Caco-2 (cell line): ENCODE results near the gene BOLA2B. TPM values are rescaled to one million over a fixed set of nuclear protein-coding genes. Genes with fewer than 3 reads are reported as not detected.
"Not testable (repeated sequence)": the region's sequence is repeated elsewhere in the genome, so short reads cannot be mapped to it uniquely, and the experiment has no call there.

Experiments used
- BruUV-seq: library from RNA; stranded (reverse); fragments of 400-500 nt; replicated peaks from 2 replicates; lab custom pipeline; 2021; lab: Mats Ljungman, UMichigan
- CTCF ChIA-PET: fragments of 300-600 bp; sonication (Branson Sonifier 250); formaldehyde crosslinking; loops from one replicate; lab custom pipeline; 2022; ENCODE audit warnings: antibody characterized with exemption; lab: Charles Lee
- POLR2A ChIA-PET: fragments of 300-600 bp; sonication (Branson Sonifier 250); formaldehyde crosslinking; loops from one replicate; lab custom pipeline; 2022; ENCODE audit warnings: antibody characterized with exemption; lab: Charles Lee
- DNase-seq, 2 experiments: peaks; one replicate each; pipeline versions ENCODE4 v3.0.0 to v3.0.0-alpha.2; 2020 to 2022
- H3K27me3 ChIP-seq: replicated peaks from 2 replicates; pipeline ENCODE4 v1.6.0; 2011; ENCODE audit warnings: low read length; ENCODE audit not compliant: control insufficient read depth, insufficient read depth
- H3K36me3 ChIP-seq: 2 replicates; pipeline ENCODE4 v1.5.1; 2011; ENCODE audit warnings: low read length; ENCODE audit not compliant: control insufficient read depth, insufficient read depth
- H3K4me1 ChIP-seq: fragments of 250-450 bp; sonication (Bioruptor Pico); 2 replicates; pipeline ENCODE4 v1.5.1; 2020; ENCODE audit warnings: mild to moderate bottlenecking
- H3K4me3 ChIP-seq: 2 replicates; pipeline ENCODE4 v1.5.1; 2011; ENCODE audit warnings: low read depth, mild to moderate bottlenecking, control low read depth, low read length
- H3K9me3 ChIP-seq: fragments of 250-450 bp; sonication (Bioruptor Pico); 2 replicates; pipeline ENCODE4 v1.5.1; 2020; ENCODE audit warnings: mild to moderate bottlenecking, moderate library complexity
- H3K27ac Mint-ChIP-seq: one replicate; pipeline ENCODE4 v1.8.0; 2022; ENCODE audit warnings: mixed read lengths; ENCODE audit not compliant: unreplicated experiment
- H3K27me3 Mint-ChIP-seq: one replicate; pipeline ENCODE4 v1.8.0; 2022; ENCODE audit warnings: mixed read lengths; ENCODE audit not compliant: insufficient read depth, unreplicated experiment
- H3K36me3 Mint-ChIP-seq: one replicate; pipeline ENCODE4 v1.8.0; 2022; ENCODE audit warnings: mild to moderate bottlenecking, mixed read lengths; ENCODE audit not compliant: insufficient read depth, unreplicated experiment
- H3K4me1 Mint-ChIP-seq: one replicate; pipeline ENCODE4 v1.8.0; 2022; ENCODE audit warnings: low read depth, mixed read lengths; ENCODE audit not compliant: unreplicated experiment
- H3K4me3 Mint-ChIP-seq: one replicate; pipeline ENCODE4 v1.8.0; 2022; ENCODE audit warnings: mild to moderate bottlenecking, moderate library complexity, mixed read lengths; ENCODE audit not compliant: unreplicated experiment
- H3K9me3 Mint-ChIP-seq: one replicate; pipeline ENCODE4 v1.8.0; 2022; ENCODE audit warnings: mixed read lengths; ENCODE audit not compliant: unreplicated experiment
- CTCF ChIP-seq, 2 experiments: fragments of 200-600 bp in 1 of 2; IDR thresholded peaks; 1 replicate in 1 of 2; 2 replicates in 1 of 2; pipeline versions ENCODE4 v1.5.1 to v1.8.0; 2011 to 2022; ENCODE audit warnings: antibody characterized with exemption in 1 of 2, control low read depth in 1 of 2, inconsistent platforms in 1 of 2, low read depth in 1 of 2, low read length in 1 of 2, mild to moderate bottlenecking in 1 of 2, moderate library complexity in 1 of 2; ENCODE audit not compliant: insufficient read depth in 1 of 2, severe bottlenecking in 1 of 2, unreplicated experiment in 1 of 2
- intact Hi-C: fragments of 100-400 bp; cut with micrococcal nuclease; formaldehyde crosslinking; loops from one replicate; pipeline ENCODE4 v1.10.0; 2022; ENCODE audit not compliant: unreplicated experiment
- total RNA-seq: library from RNA; stranded (reverse); gene quantifications from 2 replicates; pipeline ENCODE4 v1.2.3, GENCODE V29; 2022

The BOLA2B gene
- total RNA-seq, 1 experiment from 2014 or later = 96.5 TPM

- H3K36me3 Mint-ChIP-seq, H3K27me3 Mint-ChIP-seq, H3K27me3 ChIP-seq, H3K4me1 ChIP-seq, H3K4me3 ChIP-seq, H3K27ac Mint-ChIP-seq, H3K4me1 Mint-ChIP-seq, DNase-seq, CTCF ChIA-PET, H3K4me3 Mint-ChIP-seq, POLR2A ChIA-PET, H3K9me3 Mint-ChIP-seq, H3K9me3 ChIP-seq, H3K36me3 ChIP-seq, BruUV-seq, intact Hi-C loops: not testable (repeated sequence)
These were observed 2.3 kb downstream of the BOLA2B start for GRCh38 chr16:30191158-30191557.

- Histone ChIP-seq H3K36me3 (no peaks in the 10 kb centered on the region), H3K4me1 (no peaks in the 10 kb centered on the region), H3K9me3 (no peaks in the 10 kb centered on the region), H3K27me3 (no peaks in the 10 kb centered on the region), H3K4me3 (no peak overlapping the region)
- no TSS peak for BruUV-seq
- ChIA-PET CTCF (no interaction called here), POLR2A (no interaction called here)
- Mint-ChIP-seq H3K9me3 (no peaks in the 10 kb centered on the region), H3K4me1 (no peaks in the 10 kb centered on the region), H3K27ac (no peak overlapping the region), H3K27me3 (no peaks in the 10 kb centered on the region), H3K4me3 (no peak overlapping the region), H3K36me3 (no peaks in the 10 kb centered on the region)
- no peak for DNase-seq
- no peak for TF ChIP-seq CTCF (IDR thresholded peaks at IDR 0.05; ENCODE audit: insufficient read depth in 1 of 2, low read depth in 1 of 2, low read length in 1 of 2, severe bottlenecking in 1 of 2, unreplicated experiment in 1 of 2)
- intact Hi-C loops = no loop called here
These were observed 5.4 kb downstream of the BOLA2B start for GRCh38 chr16:30187971-30188561.

- H3K27me3 Mint-ChIP-seq = no peaks in the 10 kb centered on the region
- H3K4me3 Mint-ChIP-seq = no peak overlapping the region
- no peaks in the 10 kb centered on the region for H3K36me3 ChIP-seq
- no peak overlapping the region for H3K27ac Mint-ChIP-seq
- intact Hi-C loops = no loop called here
- no peak for TF ChIP-seq CTCF (IDR thresholded peaks at IDR 0.05; ENCODE audit: insufficient read depth in 1 of 2, low read depth in 1 of 2, low read length in 1 of 2, severe bottlenecking in 1 of 2, unreplicated experiment in 1 of 2)
- no peaks in the 10 kb centered on the region for H3K27me3 ChIP-seq
- no peaks in the 10 kb centered on the region for H3K4me1 ChIP-seq
- BruUV-seq = no TSS peak
- no peaks in the 10 kb centered on the region for H3K9me3 ChIP-seq
- H3K4me1 Mint-ChIP-seq = no peaks in the 10 kb centered on the region
- H3K36me3 Mint-ChIP-seq = no peaks in the 10 kb centered on the region
- H3K4me3 ChIP-seq = no peak overlapping the region
- CTCF ChIA-PET = no interaction called here
- no peak for DNase-seq
- POLR2A ChIA-PET = no interaction called here
- no peaks in the 10 kb centered on the region for H3K9me3 Mint-ChIP-seq
These were observed 6.0 kb downstream of the BOLA2B start for GRCh38 chr16:30187556-30187865.
